DOHH2 (cell line): ENCODE measurements around the gene SLC5A10.

Source experiments
- CTCF ChIP-seq: fragments of 200-600 bp; sonication (generic); IDR thresholded peaks from one replicate; pipeline ENCODE4 v1.5.1; 2014; ENCODE audit warnings: antibody characterized with exemption, mild to moderate bottlenecking, low read depth, low read length; ENCODE audit not compliant: poor library complexity, severe bottlenecking
- EZH2phosphoT487 ChIP-seq: fragments of 200-600 bp; sonication (generic); IDR thresholded peaks from 2 replicates; pipeline ENCODE4 v1.6.1; 2017; ENCODE audit warnings: borderline replicate concordance, mild to moderate bottlenecking, antibody characterized with exemption, low read length, moderate library complexity, mixed read lengths

- TF ChIP-seq CTCF (no peak), EZH2phosphoT487 (no peak)
Measured at GRCh38 chr17:19001907-19002590, 50.1 kb downstream of the SLC5A10 start.
